ENCODE results near the gene PRKACB. TPM values are rescaled to one million over a fixed set of nuclear protein-coding genes. Genes with fewer than 3 reads are reported as not detected.

Gene PRKACB
- total RNA-seq, 1 experiment from 2014 or later: 135 TPM

GRCh38 chr1:84198832-84199231 lies 54.8 kb downstream of the PRKACB start:
- no TSS peak for BruUV-seq (replicated peaks)
- Histone ChIP-seq H3K27ac (ENCODE audit: low read depth, low read length) (no peak overlapping the region), H3K9me3 (ENCODE audit: control insufficient read depth in 1 of 2, insufficient read depth in 1 of 2, low read depth in 1 of 2, low read length in 2 of 2) (no peaks in the 10 kb centered on the region), H3K9me2 (ENCODE audit: insufficient read depth) (no peaks in the 10 kb centered on the region), H3K9ac (ENCODE audit: low read length) (no peak overlapping the region), H3K79me2 (ENCODE audit: insufficient read depth, low read length) (no peaks in the 10 kb centered on the region), H3K4me2 (ENCODE audit: low read length) (no peak overlapping the region), H4K20me1 (ENCODE audit: insufficient read depth) (no peaks in the 10 kb centered on the region), H3K27me3 (ENCODE audit: insufficient read depth, low read length) (no peaks in the 10 kb centered on the region), H3K4me3 (replicated peaks in 1 of 2; ENCODE audit: low read depth in 1 of 2, low read length in 2 of 2) (no peak overlapping the region), H2AFZ (ENCODE audit: low read depth, low read length, poor library complexity, severe bottlenecking) (no peak overlapping the region), H3K36me3 (ENCODE audit: control insufficient read depth in 1 of 2, insufficient read depth in 2 of 2, low read length in 2 of 2) (peaks cover 31 to 36% of the 10 kb centered on the region in 2 experiments), H3K4me1 (ENCODE audit: control insufficient read depth in 1 of 2, insufficient read depth in 2 of 2, low read length in 2 of 2) (no peaks in the 10 kb centered on the region; a peak in 1 of 4 replicates)
- RAD21 ChIA-PET (ENCODE audit: low non-redundant PET in 1 of 2, low total read pairs in 2 of 2, uncharacterized antibody in 2 of 2, unreplicated experiment in 2 of 2): no interaction called here
- DNase-seq (ENCODE audit: low read depth, low spot score) (no peak), ATAC-seq (no peak)
- TF ChIP-seq EGR1 (IDR thresholded peaks at IDR 0.05; ENCODE audit: low read depth): no peak
- TF ChIP-seq REST (IDR thresholded peaks at IDR 0.05; ENCODE audit: low read depth): no peak
- no peak for TF ChIP-seq POLR2AphosphoS5 (IDR thresholded peaks at IDR 0.05; ENCODE audit: low read depth, low read length)
- no peak for TF ChIP-seq FOSL1 (IDR thresholded peaks at IDR 0.05; ENCODE audit: low read depth)
- TF ChIP-seq CEBPB (IDR thresholded peaks at IDR 0.05; ENCODE audit: low read depth): no peak
- TF ChIP-seq ZFX (IDR thresholded peaks at IDR 0.05): no peak
- TF ChIP-seq CTCF (IDR thresholded peaks at IDR 0.05 in 2 of 3, conservative IDR thresholded peaks at IDR 0.05 in 1 of 3; ENCODE audit: borderline replicate concordance in 1 of 3, insufficient read depth in 1 of 3, low read depth in 2 of 3, low read length in 2 of 3): no peak
- no peak for TF ChIP-seq YY1 (IDR thresholded peaks at IDR 0.05; ENCODE audit: extremely low read depth, insufficient replicate concordance, low read depth, low read length)
- TF ChIP-seq ZBTB33 (IDR thresholded peaks at IDR 0.05; ENCODE audit: extremely low read depth, insufficient replicate concordance, low read length): no peak
- TF ChIP-seq SP1 (IDR thresholded peaks at IDR 0.05; ENCODE audit: low read depth): no peak
- TF ChIP-seq SIN3A (IDR thresholded peaks at IDR 0.05; ENCODE audit: low read depth): no peak
- CTCF ChIA-PET: no interaction called here
- intact Hi-C loops (cut with micrococcal nuclease): no loop called here
- POLR2A ChIA-PET: no interaction called here

All from HCT116 (cell line).